Measurements from ENCODE around the gene BDKRB2.

GRCh38 chr14:96227428-96227827 is 22.8 kb downstream of the BDKRB2 start:
- TF ChIP-seq POLR2AphosphoS5 (IDR thresholded peaks at IDR 0.05; ENCODE audit: low read depth, low read length), result no peak
- TF ChIP-seq POLR2A (IDR thresholded peaks at IDR 0.05; ENCODE audit: low read depth, low read length), result no peak

All from GM12892 (cell line).